Gastrocnemius medialis (tissue), 4 donors: Measurements from ENCODE around the gene ALAS2. TPM values are rescaled to one million over a fixed set of nuclear protein-coding genes. Genes with fewer than 3 reads are reported as not detected.

Experiments used
- ATAC-seq, 2 donors: fragments of 150-250 bp; one replicate each; pipeline ENCODE4 v1.9.1; 2016
- DNase-seq, 2 donors: peaks; one replicate each; pipeline ENCODE4 v3.0.0-alpha.2; 2019
- H3K27ac ChIP-seq, 4 donors: fragments of 200-600 bp; sonication (generic); 1 replicate in 1 of 4; 2 replicates in 3 of 4; pipeline ENCODE4 v1.5.1; 2016 to 2018; ENCODE audit warnings: mild to moderate bottlenecking in 2 of 4, moderate library complexity in 1 of 4
- H3K27me3 ChIP-seq, 3 donors: fragments of 200-600 bp; sonication (generic) in 2 of 3; 1 replicate in 1 of 3; 2 replicates in 2 of 3; pipeline versions ENCODE4 v1.5.1 to v1.6.0; 2016 to 2019; ENCODE audit warnings: mild to moderate bottlenecking in 1 of 3, moderate library complexity in 1 of 3
- H3K36me3 ChIP-seq, 2 donors: fragments of 200-600 bp; sonication (generic) in 1 of 2; one replicate each; pipeline ENCODE4 v1.5.1; 2017 to 2018
- H3K4me1 ChIP-seq, 2 donors: fragments of 200-600 bp; sonication (generic) in 1 of 2; one replicate each; pipeline ENCODE4 v1.5.1; 2016 to 2017; ENCODE audit warnings: mild to moderate bottlenecking in 2 of 2
- H3K4me3 ChIP-seq, 4 donors: fragments of 200-600 bp; sonication (generic) in 3 of 4; 1 replicate in 1 of 4; 2 replicates in 3 of 4; pipeline ENCODE4 v1.5.1; 2016 to 2019; ENCODE audit warnings: mild to moderate bottlenecking in 2 of 4
- H3K9me3 ChIP-seq, 3 donors: fragments of 200-600 bp; sonication (generic) in 2 of 3; 1 replicate in 1 of 3; 2 replicates in 2 of 3; pipeline ENCODE4 v1.5.1; 2016 to 2019
- CTCF ChIP-seq, 5 experiments: fragments of 450-650 bp in 3 of 5; fragments of 200-600 bp in 2 of 5; sonication (generic) in 2 of 5; IDR thresholded peaks in 4 of 5; conservative IDR thresholded peaks in 1 of 5; 1 replicate in 4 of 5; 2 replicates in 1 of 5; pipeline ENCODE4 v1.5.1; 2016 to 2019; ENCODE audit warnings: antibody characterized with exemption in 5 of 5, mild to moderate bottlenecking in 3 of 5, moderate library complexity in 3 of 5
- POLR2A ChIP-seq, 2 donors: fragments of 450-650 bp; IDR thresholded peaks; one replicate each; pipeline ENCODE4 v1.6.1; 2017; ENCODE audit warnings: antibody characterized with exemption in 2 of 2, mild to moderate bottlenecking in 2 of 2, moderate library complexity in 2 of 2
- in situ Hi-C, 4 donors: fragments of 200-750 bp; cut with MboI; loops; one replicate each; pipeline versions ENCODE4 v1.15.0 to v1.8.0; 2017; ENCODE audit warnings: low sequenced_read_pairs in 4 of 4
- intact Hi-C: fragments of 100-400 bp; cut with DNase I; formaldehyde crosslinking; loops from one replicate; pipeline ENCODE4 v1.15.1; 2023; ENCODE audit warnings: low total_unique reads
- total RNA-seq, 4 donors: library from RNA; depleted of rRNA; stranded (reverse); fragments of >200 nt; gene quantifications; one replicate each; pipeline versions ENCODE4 v1.1.0 to v1.2.3, GENCODE V29; 2016

The ALAS2 gene
- total RNA-seq, 4 donors from 2014 or later: 0.58 to 2.2 TPM; not detected in 2

GRCh38 chrX:55026143-55026542 lies 4.6 kb downstream of the ALAS2 start:
- no peak overlapping the region for H3K27ac ChIP-seq
- intact Hi-C loops (no loop called here), in situ Hi-C loops (no loop called here)
- H3K27me3 ChIP-seq: no peaks in the 10 kb centered on the region
- no peak for TF ChIP-seq POLR2A (IDR thresholded peaks at IDR 0.05)
- TF ChIP-seq CTCF (IDR thresholded peaks at IDR 0.05 in 4 of 5, conservative IDR thresholded peaks at IDR 0.05 in 1 of 5): no peak
- H3K36me3 ChIP-seq: no peaks in the 10 kb centered on the region
- no peaks in the 10 kb centered on the region for H3K4me1 ChIP-seq
- H3K4me3 ChIP-seq: no peak overlapping the region
- no peaks in the 10 kb centered on the region for H3K9me3 ChIP-seq
- ATAC-seq (no peak), DNase-seq (no peak)

- Histone ChIP-seq H3K4me1 (no peaks in the 10 kb centered on the region), H3K36me3 (no peaks in the 10 kb centered on the region), H3K27me3 (no peaks in the 10 kb centered on the region), H3K9me3 (no peaks in the 10 kb centered on the region), H3K4me3 (no peak overlapping the region), H3K27ac (no peak overlapping the region)
- ATAC-seq (no peak), DNase-seq (no peak)
- TF ChIP-seq POLR2A (IDR thresholded peaks at IDR 0.05) (no peak), CTCF (IDR thresholded peaks at IDR 0.05 in 4 of 5, conservative IDR thresholded peaks at IDR 0.05 in 1 of 5) (no peak)
- intact Hi-C loops: no loop called here
- in situ Hi-C loops: loop anchor here in 1 of 4 donors (25.0 kb wide), 1 partner anchor 378 kb away; no protein-coding TSS in a partner anchor
Observed at GRCh38 chrX:55014897-55015299, 15.9 kb downstream of the ALAS2 start.

GRCh38 chrX:55011294-55011693 lies 19.5 kb downstream of the ALAS2 start:
- intact Hi-C loops (no loop called here), in situ Hi-C loops (loop anchor here in 1 of 4 donors (25.0 kb wide), 1 partner anchor 374 kb away; no protein-coding TSS in a partner anchor)
- no peak for ATAC-seq

GRCh38 chrX:55008571-55009358 lies 22.0 kb downstream of the ALAS2 start:
- no peak overlapping the region for H3K4me3 ChIP-seq
- peak overlapping the region; percentile 69 to 75 (median 72) for H3K27ac ChIP-seq
- peaks cover 0 to 5% of the 10 kb centered on the region in 2 donors for H3K4me1 ChIP-seq
- H3K36me3 ChIP-seq: peaks cover 0 to 14% of the 10 kb centered on the region in 2 donors
- no peaks in the 10 kb centered on the region for H3K9me3 ChIP-seq
- DNase-seq (peak; percentile 24 to 65), ATAC-seq (peak; percentile 87 to 89)
- in situ Hi-C loops: loop anchor here in 1 of 4 donors (25.0 kb wide), 1 partner anchor 371 kb away; no protein-coding TSS in a partner anchor
- intact Hi-C loops: no loop called here
- TF ChIP-seq CTCF (IDR thresholded peaks at IDR 0.05 in 4 of 5, conservative IDR thresholded peaks at IDR 0.05 in 1 of 5) (no peak), POLR2A (IDR thresholded peaks at IDR 0.05) (no peak)
- no peaks in the 10 kb centered on the region for H3K27me3 ChIP-seq

More at GRCh38 chrX:55011294-55011693, 19.5 kb downstream of the ALAS2 start:
- H3K27me3 ChIP-seq: no peaks in the 10 kb centered on the region
- no peaks in the 10 kb centered on the region for H3K9me3 ChIP-seq
- TF ChIP-seq POLR2A (IDR thresholded peaks at IDR 0.05): no peak
- no peak overlapping the region for H3K4me3 ChIP-seq
- H3K36me3 ChIP-seq: peaks cover 0 to 4% of the 10 kb centered on the region in 2 donors
- no peak for DNase-seq
- peaks cover 0 to 5% of the 10 kb centered on the region in 2 donors for H3K4me1 ChIP-seq
- H3K27ac ChIP-seq: no peak overlapping the region

- DNase-seq (peak in 1 of 2 donors; percentile 37), ATAC-seq (peak in 1 of 2 donors; percentile 63)
- in situ Hi-C loops (loop anchor here in 1 of 4 donors (25.0 kb wide), 1 partner anchor 370 kb away; no protein-coding TSS in a partner anchor), intact Hi-C loops (no loop called here)
- Histone ChIP-seq H3K4me3 (no peak overlapping the region), H3K27ac (peak overlapping the region in 3 of 4 donors; percentile 71 to 75 (median 74)), H3K9me3 (no peaks in the 10 kb centered on the region), H3K36me3 (peaks cover 0 to 14% of the 10 kb centered on the region in 2 donors), H3K4me1 (peaks cover 0 to 5% of the 10 kb centered on the region in 2 donors), H3K27me3 (no peaks in the 10 kb centered on the region)
- TF ChIP-seq CTCF (IDR thresholded peaks at IDR 0.05 in 4 of 5, conservative IDR thresholded peaks at IDR 0.05 in 1 of 5) (no peak), POLR2A (IDR thresholded peaks at IDR 0.05) (no peak)
Observed at GRCh38 chrX:55007656-55008055, 23.1 kb downstream of the ALAS2 start.
